Naive thymus-derived CD8-positive, alpha-beta T cell (primary cell): ENCODE data around the gene RITA1. TPM values are rescaled to one million over a fixed set of nuclear protein-coding genes. Genes with fewer than 3 reads are reported as not detected.
A peak's percentile ranks its signal among the peaks of the same experiment; 100 is the strongest.
"Not testable (repeated sequence)": the region's sequence is repeated elsewhere in the genome, so short reads cannot be mapped to it uniquely, and the experiment has no call there.

Experiments
- ATAC-seq, 2 donors: fragments of 150-1000 bp; cut with Tn5 transposase in 1 of 2; sonication (Bioruptor Pico), chemical (Tn5 transposase) in 1 of 2; 1 replicate in 1 of 2; 2 replicates in 1 of 2; pipeline ENCODE4 v1.10.0; 2021; ENCODE audit warnings: mild to moderate bottlenecking in 2 of 2, moderate library complexity in 2 of 2
- POLR2A ChIA-PET: fragments of 350-600 bp; sonication (Branson Sonifier 250); formaldehyde crosslinking; loops from one replicate; lab custom pipeline; 2021; ENCODE audit warnings: antibody characterized with exemption; lab: Charles Lee
- DNase-seq, 10 donors: peaks; one replicate each; pipeline versions ENCODE4 v3.0.0 to v3.0.0-alpha.2; 2020 to 2022
- H3K27ac Mint-ChIP-seq, 10 donors: one replicate each; pipeline ENCODE4 v1.8.0; 2020 to 2022; ENCODE audit warnings: mild to moderate bottlenecking in 10 of 10, mixed read lengths in 10 of 10, moderate library complexity in 4 of 10, inconsistent platforms in 1 of 10
- H3K27me3 Mint-ChIP-seq, 5 donors: one replicate each; pipeline ENCODE4 v1.8.0; 2021 to 2022; ENCODE audit warnings: mixed read lengths in 5 of 5
- H3K36me3 Mint-ChIP-seq, 3 donors: one replicate each; pipeline ENCODE4 v1.8.0; 2020 to 2022; ENCODE audit warnings: mixed read lengths in 3 of 3, mild to moderate bottlenecking in 2 of 3, inconsistent platforms in 1 of 3
- H3K4me1 Mint-ChIP-seq, 4 donors: one replicate each; pipeline ENCODE4 v1.8.0; 2021 to 2022; ENCODE audit warnings: mixed read lengths in 4 of 4
- H3K4me3 Mint-ChIP-seq, 10 donors: one replicate each; pipeline ENCODE4 v1.8.0; 2020 to 2022; ENCODE audit warnings: mild to moderate bottlenecking in 10 of 10, mixed read lengths in 10 of 10, moderate library complexity in 6 of 10, inconsistent platforms in 1 of 10
- H3K9me3 Mint-ChIP-seq, 9 donors: one replicate each; pipeline ENCODE4 v1.8.0; 2020 to 2022; ENCODE audit warnings: mixed read lengths in 9 of 9, mild to moderate bottlenecking in 3 of 9, inconsistent platforms in 1 of 9, moderate library complexity in 1 of 9
- polyA plus RNA-seq, 3 donors: library from polyadenylated mRNA; unstranded; fragments of 300-500 nt; fragmentation: Illumina TruSeq; gene quantifications; one replicate each; pipeline ENCODE4 v1.2.3, GENCODE V29; 2021
- total RNA-seq, 8 experiments: library from RNA in 2 of 8; stranded (reverse) in 2 of 8; gene quantifications; one replicate each; pipeline ENCODE4 v1.2.3 and lab custom pipeline; 2021 to 2026

RITA1 gene
- 10 to 100 TPM; 12.8 to 17.1 TPM for total RNA-seq
- polyA plus RNA-seq = 10 to 100 TPM; 22.9 to 26.2 (median 24.6) TPM
- 3.9 to 25.1 (median 13.5) reads per million in 6 experiments for total RNA-seq (lab: John Stamatoyannopoulos, UW)

- Mint-ChIP-seq H3K9me3 (no peaks in the 10 kb centered on the region), H3K4me1 (peaks cover 19 to 52% (median 39%) of the 10 kb centered on the region in 4 donors), H3K4me3 (peak within 1 kb of the TSS; percentile 90 to 99 (median 95)), H3K27ac (peak within 1 kb of the TSS; percentile 92 to 98 (median 96)), H3K27me3 (no peaks in the 10 kb centered on the region), H3K36me3 (peaks cover 0 to 34% (median 5%) of the 10 kb centered on the region in 3 donors)
- DNase-seq (peak; percentile 55 to 97 (median 80)), ATAC-seq (peak; percentile 59 to 60)
- POLR2A ChIA-PET = interaction anchor here (0.6 to 3.0 kb wide), 15 partner anchors 9 to 774 kb away, joined by 3 to 19 read pairs (median 4); partner anchors contain the start of genes OAS2 and TPCN1
These were observed at the start of gene RITA1, which contains the start of gene DDX54 for GRCh38 chr12:113185180-113186032. RITA1 (plus strand) TSS chr12:113185721; CDS start chr12:113186747, 1,026 bp downstream. DDX54 (minus strand) TSS chr12:113185478; CDS start chr12:113185451, 27 bp downstream.

GRCh38 chr12:113136128-113136989, 49.2 kb upstream of the RITA1 start:
- Mint-ChIP-seq H3K9me3 (no peaks in the 10 kb centered on the region), H3K36me3 (no peaks in the 10 kb centered on the region), H3K4me1 (peaks cover 11 to 20% (median 17%) of the 10 kb centered on the region in 4 donors), H3K27ac (peak overlapping the region in 9 of 10 donors; percentile 25 to 94 (median 90)), H3K27me3 (peaks cover 0 to 9% (median 0%) of the 10 kb centered on the region in 5 donors), H3K4me3 (peak overlapping the region; percentile 70 to 89 (median 81))
- peak; percentile 68 to 81 for ATAC-seq
- POLR2A ChIA-PET = no interaction called here
- DNase-seq = peak; percentile 24 to 80 (median 60)

GRCh38 chr12:113136990-113137511, 48.5 kb upstream of the RITA1 start:
- POLR2A ChIA-PET = no interaction called here
- DNase-seq = no peak
- H3K36me3 Mint-ChIP-seq = no peaks in the 10 kb centered on the region
- H3K27me3 Mint-ChIP-seq = peaks cover 0 to 9% (median 0%) of the 10 kb centered on the region in 5 donors
- H3K27ac Mint-ChIP-seq = peak overlapping the region in 2 of 10 donors; percentile 6 to 28
- peaks cover 11 to 21% (median 17%) of the 10 kb centered on the region in 4 donors for H3K4me1 Mint-ChIP-seq
- ATAC-seq = no peak
- peak overlapping the region in 5 of 10 donors; percentile 24 to 86 (median 46) for H3K4me3 Mint-ChIP-seq
- H3K9me3 Mint-ChIP-seq = no peaks in the 10 kb centered on the region

GRCh38 chr12:113137861-113138783, 47.4 kb upstream of the RITA1 start:
- Mint-ChIP-seq H3K4me1 (peaks cover 11 to 30% (median 17%) of the 10 kb centered on the region in 4 donors), H3K36me3 (no peaks in the 10 kb centered on the region), H3K4me3 (no peak overlapping the region), H3K9me3 (no peaks in the 10 kb centered on the region), H3K27ac (no peak overlapping the region), H3K27me3 (peaks cover 0 to 9% (median 0%) of the 10 kb centered on the region in 5 donors)
- POLR2A ChIA-PET = no interaction called here
- DNase-seq = no peak
- no peak for ATAC-seq

- Mint-ChIP-seq H3K36me3 (no peaks in the 10 kb centered on the region), H3K27ac (no peak overlapping the region), H3K9me3 (no peaks in the 10 kb centered on the region), H3K4me1 (peaks cover 11 to 33% (median 17%) of the 10 kb centered on the region in 4 donors), H3K27me3 (peaks cover 0 to 9% (median 0%) of the 10 kb centered on the region in 5 donors), H3K4me3 (no peak overlapping the region)
- ATAC-seq (no peak), DNase-seq (no peak)
- POLR2A ChIA-PET = no interaction called here
These were observed 46.7 kb upstream of the RITA1 start for GRCh38 chr12:113138826-113139225.

GRCh38 chr12:113140706-113141105, 44.8 kb upstream of the RITA1 start:
- DNase-seq (peak in 1 of 10 donors; percentile 21), ATAC-seq (no peak)
- Mint-ChIP-seq H3K9me3 (no peaks in the 10 kb centered on the region), H3K27ac (no peak overlapping the region), H3K27me3 (peaks cover 0 to 9% (median 0%) of the 10 kb centered on the region in 5 donors), H3K4me3 (no peak overlapping the region), H3K4me1 (peaks cover 8 to 29% (median 11%) of the 10 kb centered on the region in 4 donors), H3K36me3 (no peaks in the 10 kb centered on the region)
- POLR2A ChIA-PET = no interaction called here

GRCh38 chr12:113141716-113142115, 43.8 kb upstream of the RITA1 start:
- H3K9me3 Mint-ChIP-seq, DNase-seq, H3K4me3 Mint-ChIP-seq, POLR2A ChIA-PET, H3K27ac Mint-ChIP-seq, ATAC-seq, H3K27me3 Mint-ChIP-seq, H3K36me3 Mint-ChIP-seq: not testable (repeated sequence)
- peaks cover 0 to 19% (median 2%) of the 10 kb centered on the region in 4 donors for H3K4me1 Mint-ChIP-seq

- POLR2A ChIA-PET = no interaction called here
- ATAC-seq (peak in 1 of 2 donors; percentile 44), DNase-seq (peak in 1 of 10 donors; percentile 57)
- H3K4me3 Mint-ChIP-seq = no peak overlapping the region
- peak overlapping the region in 1 of 10 donors; percentile 15 for H3K27ac Mint-ChIP-seq
- peaks cover 0 to 16% (median 0%) of the 10 kb centered on the region in 4 donors for H3K4me1 Mint-ChIP-seq
- H3K36me3 Mint-ChIP-seq = no peaks in the 10 kb centered on the region
- peaks cover 0 to under 1% (median 0%) of the 10 kb centered on the region in 5 donors for H3K27me3 Mint-ChIP-seq
- H3K9me3 Mint-ChIP-seq = peaks cover 0 to 11% (median 2%) of the 10 kb centered on the region in 9 donors
These were observed 43.2 kb upstream of the RITA1 start for GRCh38 chr12:113142173-113142885.

GRCh38 chr12:113142886-113143332, 42.6 kb upstream of the RITA1 start:
- no peak overlapping the region for H3K4me3 Mint-ChIP-seq
- DNase-seq (peak in 1 of 10 donors; percentile 10), ATAC-seq (no peak)
- H3K27me3 Mint-ChIP-seq = peaks cover 0 to 2% (median 0%) of the 10 kb centered on the region in 5 donors
- H3K9me3 Mint-ChIP-seq = peaks cover 0 to 13% (median 2%) of the 10 kb centered on the region in 9 donors
- H3K36me3 Mint-ChIP-seq = no peaks in the 10 kb centered on the region
- H3K4me1 Mint-ChIP-seq = peaks cover 0 to 16% (median 0%) of the 10 kb centered on the region in 4 donors
- POLR2A ChIA-PET = no interaction called here
- no peak overlapping the region for H3K27ac Mint-ChIP-seq

- peaks cover 0 to 2% (median 0%) of the 10 kb centered on the region in 5 donors for H3K27me3 Mint-ChIP-seq
- H3K4me1 Mint-ChIP-seq = peaks cover 0 to 16% (median 0%) of the 10 kb centered on the region in 4 donors
- DNase-seq = no peak
- H3K27ac Mint-ChIP-seq = no peak overlapping the region
- no peaks in the 10 kb centered on the region for H3K36me3 Mint-ChIP-seq
- peaks cover 0 to 13% (median 2%) of the 10 kb centered on the region in 9 donors for H3K9me3 Mint-ChIP-seq
- POLR2A ChIA-PET = no interaction called here
- no peak overlapping the region for H3K4me3 Mint-ChIP-seq
- no peak for ATAC-seq
These were observed 41.6 kb upstream of the RITA1 start for GRCh38 chr12:113143959-113144358.
